GM23248 (cell line): ENCODE results near the gene ACTN4.

Experiments
- EZH2 ChIP-seq: fragments of 200-600 bp; sonication (generic); IDR thresholded peaks from 2 replicates; pipeline ENCODE4 v1.6.1; 2018; ENCODE audit warnings: antibody characterized with exemption, mild to moderate bottlenecking; ENCODE audit not compliant: insufficient read depth, poor library complexity, severe bottlenecking
- EZH2phosphoT487 ChIP-seq: fragments of 200-600 bp; sonication (generic); IDR thresholded peaks from 2 replicates; pipeline ENCODE4 v1.6.1; 2018; ENCODE audit warnings: antibody characterized with exemption, moderate library complexity, mild to moderate bottlenecking, low read depth; ENCODE audit not compliant: insufficient read depth

- TF ChIP-seq EZH2 (no peak), EZH2phosphoT487 (no peak)
Observed at GRCh38 chr19:38632476-38633213, 14.8 kb upstream of the ACTN4 start.
